B cell (primary cell): ENCODE measurements around the gene KLC4. TPM values are rescaled to one million over a fixed set of nuclear protein-coding genes. Genes with fewer than 3 reads are reported as not detected.

ENCODE experiments used
- ATAC-seq: fragments of 200-7000 bp; cut with Tn5 transposase; one replicate; pipeline ENCODE4 v1.10.0; 2021; ENCODE audit warnings: low read depth, mild to moderate bottlenecking, moderate number of reproducible peaks, moderate library complexity
- CTCF ChIA-PET: fragments of 350-600 bp; sonication (Branson Sonifier 250); formaldehyde crosslinking; loops from one replicate; lab custom pipeline; 2021; ENCODE audit warnings: antibody characterized with exemption, inconsistent platforms; lab: Charles Lee
- POLR2A ChIA-PET: fragments of 350-600 bp; sonication (Branson Sonifier 250); formaldehyde crosslinking; loops from one replicate; lab custom pipeline; 2021; ENCODE audit warnings: antibody characterized with exemption; lab: Charles Lee
- DNase-seq: peaks from one replicate; pipeline ENCODE4 v3.0.0; 2013
- H2AFZ ChIP-seq: 2 replicates; pipeline ENCODE4 v1.6.1; 2012; ENCODE audit warnings: mild to moderate bottlenecking, low read depth, low read length; ENCODE audit not compliant: insufficient read depth, poor library complexity, severe bottlenecking
- H3K27ac ChIP-seq, 2 donors: 1 replicate in 1 of 2; 2 replicates in 1 of 2; pipeline ENCODE4 v1.5.1; 2012 to 2013; ENCODE audit warnings: low read length in 2 of 2, mild to moderate bottlenecking in 2 of 2, moderate library complexity in 1 of 2
- H3K27me3 ChIP-seq, 4 experiments: fragments of 200-600 bp in 1 of 4; sonication (generic) in 1 of 4; replicated peaks in 1 of 4; 1 replicate in 2 of 4; 2 replicates in 2 of 4; pipeline versions ENCODE4 v1.6.1 to v1.7.0; 2013 to 2016; ENCODE audit warnings: low read length in 3 of 4, mild to moderate bottlenecking in 2 of 4, mixed read lengths in 1 of 4, moderate library complexity in 1 of 4; ENCODE audit not compliant: insufficient read depth in 4 of 4, control insufficient read depth in 3 of 4; ENCODE audit errors: control extremely low read depth in 1 of 4
- H3K36me3 ChIP-seq, 2 experiments: replicated peaks in 1 of 2; 1 replicate in 1 of 2; 2 replicates in 1 of 2; pipeline versions ENCODE4 v1.6.1 to v1.7.1; 2013; ENCODE audit warnings: low read length in 1 of 2; ENCODE audit not compliant: insufficient read depth in 2 of 2, control insufficient read depth in 1 of 2; ENCODE audit errors: control extremely low read depth in 1 of 2, extremely low read depth in 1 of 2
- H3K4me1 ChIP-seq, 2 donors: fragments of 200-600 bp in 1 of 2; sonication (generic) in 1 of 2; 1 replicate in 1 of 2; 2 replicates in 1 of 2; pipeline versions ENCODE4 v1.5.1 to v1.6.1; 2013 to 2017; ENCODE audit warnings: low read length in 2 of 2; ENCODE audit not compliant: control insufficient read depth in 2 of 2, insufficient read depth in 2 of 2
- H3K4me2 ChIP-seq: replicated peaks from 2 replicates; pipeline ENCODE3; 2012; ENCODE audit warnings: mild to moderate bottlenecking, low read depth, low read length; ENCODE audit not compliant: poor library complexity, severe bottlenecking
- H3K4me3 ChIP-seq, 5 experiments: fragments of 200-600 bp in 1 of 5; sonication (generic) in 1 of 5; 1 replicate in 3 of 5; 2 replicates in 2 of 5; pipeline versions ENCODE4 v1.5.1 to v1.7.0; 2011 to 2016; ENCODE audit warnings: low read length in 4 of 5, mild to moderate bottlenecking in 4 of 5, low read depth in 2 of 5, control low read depth in 1 of 5, moderate library complexity in 1 of 5; ENCODE audit not compliant: insufficient read depth in 1 of 5; ENCODE audit errors: control extremely low read depth in 1 of 5, extremely low read depth in 1 of 5
- H3K79me2 ChIP-seq: fragments of 200-600 bp; sonication (generic); one replicate; pipeline ENCODE4 v1.6.0; 2016; ENCODE audit warnings: low read length; ENCODE audit not compliant: control insufficient read depth, insufficient read depth
- H3K9ac ChIP-seq: fragments of 200-600 bp; sonication (generic); 2 replicates; pipeline ENCODE4 v1.6.1; 2017; ENCODE audit warnings: mild to moderate bottlenecking, low read length, moderate library complexity
- H3K9me3 ChIP-seq, 3 donors: one replicate each; pipeline versions ENCODE4 v1.6.1 to v1.7.1; 2013; ENCODE audit warnings: low read length in 2 of 3; ENCODE audit not compliant: control insufficient read depth in 2 of 3, insufficient read depth in 1 of 3; ENCODE audit errors: control extremely low read depth in 1 of 3
- H4K20me1 ChIP-seq: 2 replicates; pipeline ENCODE4 v1.6.0; 2012; ENCODE audit warnings: mild to moderate bottlenecking, low read length; ENCODE audit not compliant: insufficient read depth, control insufficient read depth, poor library complexity, severe bottlenecking
- H3K27ac Mint-ChIP-seq: one replicate; pipeline ENCODE4 v1.8.0; 2021; ENCODE audit warnings: mixed read lengths
- H3K27me3 Mint-ChIP-seq: one replicate; pipeline ENCODE4 v1.8.0; 2021; ENCODE audit warnings: mixed read lengths
- H3K4me1 Mint-ChIP-seq: one replicate; pipeline ENCODE4 v1.8.0; 2021; ENCODE audit warnings: mixed read lengths
- H3K4me3 Mint-ChIP-seq: one replicate; pipeline ENCODE4 v1.8.0; 2021; ENCODE audit warnings: mixed read lengths
- H3K9me3 Mint-ChIP-seq: one replicate; pipeline ENCODE4 v1.8.0; 2022; ENCODE audit warnings: mixed read lengths; ENCODE audit not compliant: insufficient read depth
- CTCF ChIP-seq: fragments of 200-600 bp; IDR thresholded peaks from one replicate; pipeline ENCODE4 v1.8.0; 2022; ENCODE audit warnings: antibody characterized with exemption, mild to moderate bottlenecking
- EZH2 ChIP-seq: IDR thresholded peaks from 2 replicates; pipeline ENCODE4 v1.6.1; 2012; ENCODE audit warnings: borderline replicate concordance, low read depth, mild to moderate bottlenecking, moderate library complexity, low read length; ENCODE audit not compliant: insufficient read depth, poor library complexity, severe bottlenecking
- WGBS: methylation state at CpG from one replicate; pipeline ENCODE4 v1.1.5; 2013; ENCODE audit warnings: missing lambda C conversion rate; ENCODE audit not compliant: insufficient coverage; 5-methylcytosine and 5-hydroxymethylcytosine counted together
- intact Hi-C: fragments of 100-400 bp; cut with micrococcal nuclease; formaldehyde crosslinking; loops from one replicate; pipeline ENCODE4 v1.10.0; 2022
- polyA plus RNA-seq: library from polyadenylated mRNA; depleted of rRNA; stranded (reverse); fragments of >200 nt; gene quantifications from 2 replicates; pipeline ENCODE4 v1.2.3, GENCODE V29; 2012
- total RNA-seq, 2 donors: library from RNA; stranded (reverse); fragments of 120-200 nt in 1 of 2; gene quantifications; 1 replicate in 1 of 2; 2 replicates in 1 of 2; pipeline versions ENCODE4 v1.2.3 to v1.2.4, GENCODE V29; 2013 to 2022

Gene KLC4
- total and polyA plus RNA-seq, 2 donors (not counting 1 experiment from before 2014, with no cell fraction given): 30.6 to 52.7 TPM

GRCh38 chr6:43082806-43083655 is 23.6 kb downstream of the KLC4 start:
- no peaks in the 10 kb centered on the region for H3K4me1 Mint-ChIP-seq
- TF ChIP-seq CTCF (no peak), EZH2 (no peak)
- WGBS: 85% methylated on average over 7 of the region's 13 CpGs
- no peak overlapping the region for H3K9ac ChIP-seq
- CTCF ChIA-PET: interaction anchor here (0.6 kb wide), 1 partner anchor 173 kb away, joined by 3 read pairs; no protein-coding TSS in a partner anchor
- no peak overlapping the region for H3K27ac Mint-ChIP-seq
- H3K79me2 ChIP-seq: no peaks in the 10 kb centered on the region
- no peak overlapping the region for H3K4me3 ChIP-seq
- H3K36me3 ChIP-seq: no peaks in the 10 kb centered on the region
- peaks cover 20% of the 10 kb centered on the region for H3K27me3 Mint-ChIP-seq
- H3K4me1 ChIP-seq: no peaks in the 10 kb centered on the region
- no peak overlapping the region for H3K27ac ChIP-seq
- no peak overlapping the region for H3K4me2 ChIP-seq
- H3K27me3 ChIP-seq: peaks cover 0 to 3% (median 0%) of the 10 kb centered on the region in 4 experiments
- H4K20me1 ChIP-seq: no peaks in the 10 kb centered on the region
- no peaks in the 10 kb centered on the region for H3K9me3 ChIP-seq
- no peaks in the 10 kb centered on the region for H3K9me3 Mint-ChIP-seq
- POLR2A ChIA-PET: no interaction called here
- DNase-seq (no peak), ATAC-seq (no peak)
- H3K4me3 Mint-ChIP-seq: no peak overlapping the region
- no peak overlapping the region for H2AFZ ChIP-seq
- intact Hi-C loops: no loop called here

GRCh38 chr6:43086022-43086658 is 26.7 kb downstream of the KLC4 start:
- no peaks in the 10 kb centered on the region for H3K27me3 ChIP-seq
- H3K4me1 ChIP-seq: no peaks in the 10 kb centered on the region
- H3K27ac Mint-ChIP-seq: no peak overlapping the region
- DNase-seq: no peak
- no peak overlapping the region for H2AFZ ChIP-seq
- no peak overlapping the region for H3K9ac ChIP-seq
- WGBS: 82% methylated on average over 5 of the region's 8 CpGs
- H3K9me3 ChIP-seq: no peaks in the 10 kb centered on the region
- H4K20me1 ChIP-seq: no peaks in the 10 kb centered on the region
- no peaks in the 10 kb centered on the region for H3K4me1 Mint-ChIP-seq
- no peak overlapping the region for H3K27ac ChIP-seq
- ChIA-PET CTCF (no interaction called here), POLR2A (no interaction called here)
- ATAC-seq: no peak
- no peak overlapping the region for H3K4me3 Mint-ChIP-seq
- peaks cover 8% of the 10 kb centered on the region for H3K27me3 Mint-ChIP-seq
- no peak for TF ChIP-seq CTCF
- TF ChIP-seq EZH2: no peak
- no peaks in the 10 kb centered on the region for H3K9me3 Mint-ChIP-seq
- no peak overlapping the region for H3K4me2 ChIP-seq
- H3K79me2 ChIP-seq: no peaks in the 10 kb centered on the region
- H3K4me3 ChIP-seq: no peak overlapping the region
- no peaks in the 10 kb centered on the region for H3K36me3 ChIP-seq
- intact Hi-C loops: no loop called here
